ENCODE measurements around the gene TAS1R2. TPM values are rescaled to one million over a fixed set of nuclear protein-coding genes. Genes with fewer than 3 reads are reported as not detected.
A peak's percentile ranks its signal among the peaks of the same experiment; 100 is the strongest.

Gene TAS1R2
- total and polyA plus RNA-seq, 2 of the 13 experiments (the other 11 are each of a cell fraction or from before 2014, with no cell fraction given) = not detected

- 0 out of 2 replicates have a peak, but pooled peaks have one; percentile 57 for TF ChIP-seq RARG (CRISPR knock-in tag; IDR thresholded peaks at IDR 0.05; ENCODE audit: low read depth)
- TF ChIP-seq ZBTB33 (CRISPR knock-in tag; IDR thresholded peaks at IDR 0.05) = no peak; the same call in 1 of the 2 replicates
- no peak for TF ChIP-seq CHD2 (IDR thresholded peaks at IDR 0.05; ENCODE audit: low read depth, low read length)
- TF ChIP-seq PRDM10 (CRISPR knock-in tag; IDR thresholded peaks at IDR 0.05; ENCODE audit: low read depth) = peak; percentile 94
- TF ChIP-seq ZNF644 (CRISPR knock-in tag; IDR thresholded peaks at IDR 0.05; ENCODE audit: low read depth) = no peak; the same call in 1 of the 2 replicates
- TF ChIP-seq ZNF552 (CRISPR knock-in tag; IDR thresholded peaks at IDR 0.05; ENCODE audit: borderline replicate concordance) = no peak
- no peak for TF ChIP-seq ZNF850 (CRISPR knock-in tag; conservative IDR thresholded peaks at IDR 0.05)
- 0 out of 2 replicates have a peak, but pooled peaks have one; percentile 40 for TF ChIP-seq PAX8 (CRISPR knock-in tag; IDR thresholded peaks at IDR 0.05; ENCODE audit: borderline replicate concordance)
- no peak for TF ChIP-seq DZIP1 (CRISPR knock-in tag; IDR thresholded peaks at IDR 0.05)
- TF ChIP-seq, protein P1, sequence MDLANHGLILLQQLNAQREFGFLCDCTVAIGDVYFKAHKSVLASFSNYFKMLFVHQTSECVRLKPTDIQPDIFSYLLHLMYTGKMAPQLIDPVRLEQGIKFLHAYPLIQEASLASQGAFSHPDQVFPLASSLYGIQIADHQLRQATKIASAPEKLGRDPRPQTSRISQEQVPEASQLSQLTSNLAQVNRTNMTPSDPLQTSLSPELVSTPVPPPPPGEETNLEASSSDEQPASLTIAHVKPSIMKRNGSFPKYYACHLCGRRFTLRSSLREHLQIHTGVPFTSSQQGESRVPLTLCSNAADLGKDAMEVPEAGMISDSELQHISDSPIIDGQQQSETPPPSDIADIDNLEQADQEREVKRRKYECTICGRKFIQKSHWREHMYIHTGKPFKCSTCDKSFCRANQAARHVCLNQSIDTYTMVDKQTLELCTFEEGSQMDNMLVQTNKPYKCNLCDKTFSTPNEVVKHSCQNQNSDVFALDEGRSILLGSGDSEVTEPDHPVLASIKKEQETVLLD (CRISPR knock-in tag; IDR thresholded peaks at IDR 0.05; ENCODE audit: low read depth) = no peak
- TF ChIP-seq ETV5 (CRISPR knock-in tag; IDR thresholded peaks at IDR 0.05; ENCODE audit: borderline replicate concordance) = peak; percentile 99
- TF ChIP-seq ZKSCAN8 (CRISPR knock-in tag; IDR thresholded peaks at IDR 0.05; ENCODE audit: borderline replicate concordance) = peak; percentile 57; the same call in 1 of the 2 replicates
- TF ChIP-seq NFE2 (CRISPR knock-in tag; IDR thresholded peaks at IDR 0.05) = no peak
Observed at GRCh38 chr1:18900303-18900841, 40.9 kb upstream of the TAS1R2 start (continued).

All from HepG2 (cell line).